HUDEP-2 (cell line): ENCODE data around the gene FNDC3B.

Source experiments
- DNase-seq, 76 experiments: peaks; one replicate each; lab custom pipeline; 2025; ENCODE audit not compliant: unreplicated experiment in 76 of 76; lab: John Stamatoyannopoulos, UW

Gene FNDC3B

DNA sequence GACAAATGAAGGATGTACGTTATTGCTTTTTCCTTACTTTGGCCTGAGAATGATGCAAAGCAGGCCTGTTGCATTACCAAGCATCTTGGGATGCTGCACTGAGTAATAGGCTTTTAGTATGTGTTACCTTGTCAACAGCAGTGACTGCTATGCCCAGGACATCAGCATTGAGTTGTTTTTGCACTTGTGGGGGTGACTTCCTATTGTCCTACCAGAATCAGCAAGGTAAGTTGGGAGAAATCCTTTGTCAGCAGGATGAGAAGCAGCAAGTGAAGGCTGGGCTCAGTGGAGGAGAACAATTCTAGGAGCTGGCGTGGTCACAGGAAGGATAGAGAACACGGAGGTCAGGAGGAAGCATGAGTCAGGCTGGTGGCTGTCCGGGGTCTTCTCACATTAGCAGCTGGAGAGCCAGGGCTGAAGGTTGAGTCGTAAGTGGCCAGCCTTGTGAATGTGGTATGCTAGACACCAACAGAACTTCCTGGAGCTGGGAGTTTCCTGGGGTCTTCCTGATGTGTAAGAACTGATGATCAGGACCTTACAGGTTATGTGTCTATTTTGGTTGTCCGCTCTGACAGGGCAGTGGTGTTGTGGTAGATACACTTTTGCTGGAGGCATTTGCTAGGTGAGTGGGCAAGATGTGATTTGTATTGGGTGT, 142.7 kb downstream of the FNDC3B start:
- no peak for DNase-seq

DNA sequence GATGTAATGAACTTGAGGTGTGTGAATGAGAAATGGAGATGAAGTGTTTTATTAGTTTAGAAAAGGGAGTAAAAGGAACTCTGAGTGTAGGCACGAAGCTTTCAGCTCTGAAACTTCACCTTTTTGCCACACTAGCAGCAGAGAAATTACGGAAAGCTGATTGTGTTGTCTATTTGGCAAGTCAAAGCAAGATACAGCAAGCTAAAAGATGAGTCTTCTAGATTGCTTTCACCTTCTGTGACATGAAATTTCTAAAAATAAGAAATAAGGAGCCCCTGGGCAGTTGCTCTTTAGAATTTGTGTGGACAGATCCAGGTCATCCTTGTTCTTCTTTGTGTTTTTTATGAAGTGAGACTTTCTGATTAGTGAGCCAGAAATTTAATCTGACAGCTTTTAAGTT, 143.4 kb downstream of the FNDC3B start:
- DNase-seq = no peak

DNA sequence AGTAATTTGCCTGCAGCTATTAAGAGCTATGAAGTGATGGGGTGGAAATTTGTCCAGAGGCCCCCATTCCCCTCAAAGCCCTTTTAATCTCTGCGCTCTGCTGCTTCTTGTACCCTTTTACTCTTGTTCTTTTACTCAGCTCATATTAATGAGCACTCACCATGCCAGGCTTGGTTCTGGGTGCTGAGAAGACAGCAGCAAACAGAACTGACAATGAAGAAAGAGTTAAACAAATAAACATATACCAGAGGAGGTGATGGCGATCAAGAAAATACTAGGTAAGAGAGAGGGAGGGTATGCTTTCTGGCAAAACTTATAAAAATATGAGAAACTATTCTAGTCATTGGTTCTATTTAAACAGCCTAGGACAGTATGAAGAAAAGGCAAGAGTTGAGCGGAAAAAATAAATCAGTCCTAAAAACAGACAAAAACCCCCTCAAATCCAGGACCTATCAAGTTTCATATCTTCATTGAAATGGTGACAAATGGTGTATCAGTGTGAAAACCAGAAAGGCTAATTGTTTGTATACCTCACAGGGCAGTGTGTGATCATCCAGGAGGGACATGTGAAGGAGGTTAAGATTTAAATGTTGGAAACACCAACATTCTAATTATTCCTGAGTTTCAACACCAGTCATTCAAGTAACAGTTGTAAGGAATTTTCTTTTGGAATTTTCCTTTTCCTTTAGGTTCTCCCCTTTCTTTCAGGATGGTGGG, 144.9 kb downstream of the FNDC3B start:
- DNase-seq = no peak

DNA sequence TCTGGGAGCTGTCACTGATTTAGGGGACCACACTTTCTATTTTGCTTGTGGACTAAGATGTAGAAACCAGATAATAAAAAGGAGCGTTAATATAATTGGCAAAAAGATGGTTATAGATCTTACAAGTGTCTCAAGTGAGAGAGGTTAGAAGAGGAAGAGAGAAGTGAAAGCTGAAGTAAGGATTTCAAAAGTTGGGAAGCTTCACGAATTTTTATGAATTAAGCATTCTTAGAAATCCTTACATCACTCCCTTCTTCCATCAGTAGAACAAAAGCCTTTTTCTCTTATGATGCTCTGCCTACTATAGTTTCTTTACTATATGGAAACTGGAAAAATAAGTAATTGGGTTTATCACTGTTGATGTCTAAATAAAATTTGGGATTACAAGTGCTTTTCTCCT, 146.5 kb downstream of the FNDC3B start:
- DNase-seq = no peak

DNA sequence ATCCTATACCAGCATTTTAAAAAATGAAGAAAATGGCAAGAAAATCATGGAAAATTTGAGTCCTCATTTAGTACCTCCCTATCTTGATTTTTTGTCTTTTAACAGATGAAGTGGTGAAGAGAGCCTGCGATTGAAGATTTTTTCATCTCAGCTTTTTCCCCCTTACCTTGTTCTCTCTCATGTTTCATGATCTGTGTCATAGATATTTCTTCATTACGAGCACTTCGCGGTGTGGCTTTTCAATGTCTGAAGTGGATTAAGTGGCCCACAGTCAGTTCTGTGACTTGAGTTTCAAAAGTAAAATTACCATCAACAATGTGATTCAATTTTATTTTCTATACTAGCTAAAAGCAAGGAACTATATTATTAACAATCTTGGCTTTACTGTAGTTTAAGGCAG, 147.2 kb downstream of the FNDC3B start:
- no peak for DNase-seq

DNA sequence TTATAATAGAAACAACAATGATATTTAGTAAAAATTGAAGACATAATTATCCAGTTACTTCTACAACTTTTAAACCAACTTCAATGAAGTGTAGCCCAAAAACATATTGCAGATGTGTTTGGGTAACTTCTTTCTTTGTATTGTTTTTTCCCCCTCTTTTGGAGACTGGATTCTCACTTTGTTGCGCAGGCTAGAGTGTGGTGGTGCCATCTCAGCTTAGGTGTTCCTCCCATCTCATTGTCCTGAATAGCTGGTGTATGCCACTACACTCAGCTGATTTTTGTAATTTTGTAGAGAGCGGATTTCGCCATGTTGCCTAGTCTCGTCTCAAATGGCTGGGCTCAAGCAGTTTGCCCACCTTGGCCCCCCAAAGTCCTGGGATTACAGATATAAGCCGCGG, 148.1 kb downstream of the FNDC3B start:
- DNase-seq = no peak

DNA sequence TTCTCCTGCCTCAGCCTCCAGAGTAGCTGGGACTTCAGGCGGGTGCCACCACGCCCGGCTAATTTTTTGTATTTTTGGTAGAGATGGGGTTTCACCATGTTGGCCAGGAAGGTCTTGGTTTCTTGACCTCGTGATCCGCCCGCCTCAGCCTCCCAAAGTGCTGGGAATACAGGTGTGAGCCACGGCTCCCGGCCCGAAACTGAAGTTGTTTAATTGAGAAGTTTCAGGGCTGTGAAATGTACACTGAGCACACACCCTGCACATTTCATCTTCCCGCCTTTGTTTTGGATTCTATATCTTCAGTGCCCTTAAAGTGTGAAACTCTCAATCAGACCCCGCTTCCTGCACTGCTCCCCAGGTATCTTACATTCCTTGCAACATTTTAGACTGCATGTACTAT, 149.1 kb downstream of the FNDC3B start:
- no peak for DNase-seq

DNA sequence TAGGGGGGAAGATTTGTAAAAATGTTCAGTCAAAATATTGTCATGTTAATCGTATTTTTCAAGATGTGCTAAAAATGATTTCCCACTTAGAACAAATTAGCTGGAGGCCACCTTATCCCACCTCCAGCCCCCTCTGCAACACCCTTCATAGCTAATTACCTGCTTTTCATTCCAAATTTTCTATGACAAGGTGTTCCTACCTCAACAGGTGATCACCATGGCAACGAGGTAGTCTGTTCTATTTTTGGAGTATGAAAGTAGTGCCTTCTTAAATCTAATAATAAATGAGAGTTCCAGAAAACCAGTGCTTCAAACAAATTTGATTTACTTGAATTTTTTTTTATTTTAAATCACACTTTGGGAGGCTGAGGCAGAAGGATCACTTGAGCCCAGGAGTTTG, 149.8 kb downstream of the FNDC3B start:
- DNase-seq = no peak

DNA sequence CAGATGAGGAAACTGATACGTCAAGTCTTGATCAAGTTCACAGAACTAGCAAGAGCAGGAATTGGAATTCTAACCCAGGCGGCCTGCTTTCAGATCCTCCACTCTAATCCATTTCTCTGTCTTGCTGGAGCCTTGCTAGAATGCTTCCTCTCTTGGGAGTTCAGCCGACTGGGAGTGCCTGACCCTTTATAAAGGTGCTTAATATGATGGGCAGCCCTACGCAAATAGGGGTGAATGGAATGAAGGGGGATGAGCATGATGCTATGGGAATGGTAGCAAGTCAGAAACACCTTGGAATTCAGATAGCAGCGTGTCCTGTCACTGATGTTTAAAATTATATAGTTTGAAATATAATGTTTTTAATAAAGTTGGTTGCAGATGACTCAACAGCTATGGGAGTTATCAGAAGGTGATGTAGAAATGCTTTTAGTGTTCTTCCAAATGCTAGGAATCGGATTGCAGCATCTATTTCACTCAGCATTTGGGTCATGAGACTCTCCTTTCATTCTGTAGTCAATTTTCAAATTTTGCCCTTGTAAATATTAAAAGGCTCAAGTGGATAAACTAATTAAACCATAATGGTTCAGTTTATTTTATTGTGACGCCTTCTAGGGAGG, 150.7 kb downstream of the FNDC3B start:
- DNase-seq = no peak

DNA sequence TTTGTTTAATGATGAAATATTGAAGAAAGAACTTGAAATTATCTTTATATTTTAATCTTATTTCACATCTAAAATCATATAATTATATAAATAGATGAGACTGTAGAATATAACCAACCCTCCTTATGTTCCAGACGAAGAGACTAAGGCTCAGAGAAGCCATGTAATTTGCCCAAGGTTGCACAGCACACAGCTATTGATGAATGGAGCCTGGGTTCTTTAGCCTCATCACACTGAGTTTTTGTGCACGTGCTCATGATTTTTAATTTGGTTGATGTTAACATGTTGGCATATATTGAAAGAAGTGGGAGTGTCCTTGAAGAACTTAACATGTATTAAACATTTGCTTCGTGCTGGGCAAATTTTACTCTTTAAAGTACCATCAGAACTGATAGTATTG, 151.6 kb downstream of the FNDC3B start:
- no peak for DNase-seq

DNA sequence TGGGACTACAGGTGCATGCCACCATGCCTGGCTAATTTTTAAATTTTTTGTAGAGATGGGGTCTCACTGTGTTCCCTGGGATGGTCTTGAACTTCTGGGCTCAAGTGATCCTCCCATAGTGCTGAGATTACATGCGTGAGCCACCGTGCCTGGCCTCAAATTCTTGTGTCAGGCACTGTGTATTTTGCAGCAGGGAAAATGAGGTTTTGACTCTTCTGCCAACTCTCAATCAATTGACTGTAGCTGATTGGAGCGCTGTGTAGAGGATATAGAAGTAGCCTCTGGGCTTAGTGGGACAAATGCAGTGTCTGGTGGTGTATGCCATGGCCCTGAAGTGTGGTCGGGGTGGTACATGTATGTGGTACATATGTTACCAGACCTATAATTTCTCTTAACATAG, 152.3 kb downstream of the FNDC3B start:
- no peak for DNase-seq

DNA sequence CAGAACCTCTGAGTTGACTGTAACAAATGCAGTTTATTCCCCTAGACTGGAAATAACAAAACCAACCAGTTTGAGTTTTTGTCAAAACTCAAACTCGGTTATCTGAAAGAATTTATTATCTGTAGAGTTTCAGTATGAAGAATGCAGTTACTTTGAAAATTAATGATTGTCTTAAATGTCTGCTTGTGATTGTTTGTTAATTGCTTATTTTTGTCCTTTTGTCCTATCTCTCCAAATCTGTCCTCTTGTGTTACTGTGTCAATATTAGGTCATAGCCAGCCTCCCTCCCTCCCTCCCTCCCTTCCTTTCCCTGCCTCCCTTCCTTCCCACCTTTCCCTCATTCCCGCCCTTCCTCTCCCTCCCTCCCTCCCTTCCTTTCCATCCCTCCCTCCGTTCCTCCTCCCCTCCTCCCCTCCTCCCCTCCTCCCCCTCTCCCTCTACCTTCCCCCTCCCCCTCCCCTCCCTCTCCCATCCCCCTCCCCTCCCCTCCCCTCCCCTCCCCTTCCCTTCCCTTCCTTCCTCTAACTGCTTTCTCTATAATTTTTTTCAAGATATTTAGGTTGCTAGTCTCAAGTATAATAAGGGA, 153.5 kb downstream of the FNDC3B start:
- no peak for DNase-seq

DNA sequence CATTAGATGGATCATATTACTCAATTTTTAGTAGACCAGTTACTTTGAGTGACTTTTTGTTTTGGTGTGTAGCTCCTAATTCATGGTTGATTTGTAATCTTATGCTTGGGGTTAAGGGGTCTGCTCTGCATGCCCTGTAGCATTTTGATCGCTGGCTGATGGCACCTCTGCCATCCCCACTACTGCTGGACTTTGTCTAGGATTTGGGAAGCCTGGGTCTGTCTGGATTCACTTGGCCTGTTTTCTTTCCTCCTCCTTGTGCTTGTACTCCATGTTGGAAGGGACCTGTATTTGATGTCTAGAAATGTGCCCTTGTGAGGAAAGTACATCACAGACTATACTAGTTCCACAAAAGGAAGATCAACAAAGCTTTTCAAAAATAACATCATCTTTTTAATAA, 154.1 kb downstream of the FNDC3B start:
- DNase-seq = no peak

DNA sequence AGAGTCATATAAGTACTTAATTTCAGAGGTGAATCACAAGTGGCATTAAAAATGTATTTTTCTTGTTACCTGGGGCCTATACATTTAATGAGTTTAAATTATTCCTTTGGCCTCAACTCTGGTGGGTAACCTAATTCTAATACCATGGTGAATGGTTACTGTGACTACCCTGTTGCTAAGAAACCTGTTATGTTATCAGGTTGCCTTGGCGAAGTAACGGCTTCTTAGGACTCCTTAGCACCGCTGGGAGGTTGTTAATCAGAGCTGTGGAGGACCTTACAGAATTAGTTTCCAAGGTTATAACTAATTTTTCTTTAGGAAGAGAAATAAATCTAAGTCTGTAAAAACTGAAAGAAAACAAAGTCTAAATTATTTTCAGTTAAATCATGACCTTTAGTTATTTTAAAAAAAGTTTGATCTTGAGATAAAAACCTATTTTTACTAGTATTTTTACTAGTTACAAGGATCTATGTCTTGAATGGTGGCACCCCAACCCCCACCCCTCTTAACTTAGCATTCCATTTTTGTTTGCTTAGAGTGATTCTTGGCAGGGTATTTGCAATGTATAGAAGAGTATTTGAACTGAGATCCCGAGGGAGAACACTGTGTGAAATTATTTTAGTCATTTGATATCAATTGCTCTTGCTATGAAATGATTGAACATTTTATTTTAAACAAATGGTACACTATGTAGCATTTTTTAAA, 155.5 kb downstream of the FNDC3B start:
- DNase-seq = peak in 4 of 76 experiments; percentile 6 to 19 (median 10)

DNA sequence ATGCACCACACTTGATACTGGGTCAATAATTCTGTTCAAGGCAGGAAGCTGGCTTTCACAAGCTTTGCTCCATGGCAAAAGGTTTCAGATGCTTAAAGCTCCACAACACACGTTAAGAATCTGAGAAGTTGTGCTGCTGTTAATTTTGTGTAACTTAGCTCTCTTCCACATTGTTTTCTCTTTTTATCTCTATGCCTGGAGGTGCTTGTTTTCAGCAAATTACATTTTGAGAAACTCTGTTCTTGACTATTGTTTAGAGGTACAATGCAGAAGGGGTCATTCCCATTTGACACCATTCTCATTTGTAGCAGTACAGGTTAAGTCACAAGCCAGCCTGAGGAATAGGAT, 156.0 kb downstream of the FNDC3B start:
- DNase-seq = no peak

DNA sequence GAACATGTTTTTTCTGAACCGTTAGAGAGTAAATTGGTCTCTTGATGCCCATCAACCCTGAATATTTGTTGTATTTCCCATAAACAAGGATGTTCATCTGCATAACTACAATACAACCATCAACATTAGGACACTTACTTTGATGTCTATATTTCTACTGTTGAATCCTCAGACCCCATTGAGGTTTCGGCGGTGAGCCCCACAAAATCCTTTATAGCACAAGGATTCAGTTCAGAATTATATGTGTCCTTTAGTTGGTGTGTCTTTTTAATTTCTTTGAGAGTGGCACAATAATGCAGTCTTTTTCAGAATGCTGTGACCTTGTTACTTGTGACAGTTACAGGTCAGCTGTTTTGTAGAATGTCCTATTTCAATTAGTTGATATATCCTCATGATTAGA, 158.0 kb downstream of the FNDC3B start:
- no peak for DNase-seq

DNA sequence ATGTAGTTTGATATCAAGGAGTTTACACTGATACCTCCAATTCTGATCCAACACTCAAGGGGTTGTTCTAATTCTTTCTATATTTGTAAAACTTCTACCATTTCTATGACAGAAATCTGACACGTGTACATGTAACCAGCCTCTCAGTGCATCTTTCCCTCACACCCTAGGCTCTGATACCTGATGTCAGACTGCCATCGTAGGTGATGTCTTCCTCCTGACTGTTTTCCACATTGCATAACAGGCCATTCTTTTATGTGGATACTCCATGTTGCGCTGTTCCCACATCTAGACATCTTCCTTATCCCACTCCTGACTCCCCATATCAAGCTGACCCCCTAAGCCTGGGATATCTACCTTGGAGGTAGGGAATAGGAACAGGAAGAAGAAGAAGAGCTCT, 159.1 kb downstream of the FNDC3B start:
- no peak for DNase-seq

DNA sequence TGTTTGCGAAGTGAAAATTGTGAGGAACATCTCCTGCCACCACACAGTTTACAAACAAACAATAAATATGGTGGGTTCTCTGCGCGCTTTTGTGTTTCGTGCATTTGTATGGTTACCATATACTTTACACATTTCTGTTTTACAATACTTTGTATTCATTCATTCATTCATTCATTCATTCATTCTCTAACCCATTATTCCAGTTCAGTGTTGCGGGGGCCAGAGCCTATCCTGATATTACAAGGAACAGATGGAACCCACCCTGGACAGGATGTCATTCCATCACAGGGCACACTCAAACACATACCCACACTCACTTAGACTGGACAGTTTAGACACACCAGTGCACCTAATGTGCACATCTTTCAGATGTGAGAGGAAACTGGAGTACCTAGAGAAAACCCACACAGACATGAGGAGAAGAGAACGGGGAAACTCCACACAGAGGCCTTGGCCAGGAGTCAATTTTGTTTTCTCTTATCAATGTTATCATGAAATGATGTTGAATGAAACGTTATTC, 160.5 kb downstream of the FNDC3B start:
- peak in 18 of 76 experiments; percentile 3 to 46 (median 20) for DNase-seq

DNA sequence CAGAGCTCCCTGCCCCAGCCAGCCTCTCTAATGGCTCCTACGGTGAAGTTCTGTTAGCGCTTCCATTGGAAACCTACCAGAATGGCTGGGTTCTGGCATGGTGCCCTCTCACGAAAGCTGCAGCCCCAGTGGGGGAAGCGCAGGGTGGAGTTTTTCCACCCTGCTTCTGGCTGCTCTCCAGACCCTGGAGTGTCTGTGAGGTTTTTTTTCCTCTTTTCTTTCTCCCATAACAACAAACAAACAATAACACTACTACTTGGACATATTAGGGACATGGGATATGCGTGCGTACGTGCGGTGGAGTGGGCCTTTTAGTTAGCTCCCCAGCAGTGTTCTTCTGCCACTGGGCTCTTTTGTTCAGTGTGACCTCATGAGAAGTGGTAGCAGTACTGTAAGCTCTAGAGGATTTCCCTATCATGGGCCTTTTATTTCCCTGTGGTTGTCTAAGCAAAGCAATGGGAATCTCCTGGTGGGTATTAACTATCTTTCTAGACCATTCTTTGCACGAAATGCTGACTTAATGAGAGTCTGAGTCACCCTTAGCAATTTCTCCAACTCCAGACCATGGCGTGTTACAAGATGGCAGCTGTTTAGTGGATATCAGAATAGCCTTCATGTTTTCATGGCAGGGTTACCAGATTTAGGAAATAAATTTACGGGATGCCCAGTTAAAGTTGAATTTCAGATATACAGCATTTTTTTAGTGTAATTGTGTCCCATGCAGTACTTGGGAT, 161.9 kb downstream of the FNDC3B start:
- peak; percentile 10 to 88 (median 76) for DNase-seq

DNA sequence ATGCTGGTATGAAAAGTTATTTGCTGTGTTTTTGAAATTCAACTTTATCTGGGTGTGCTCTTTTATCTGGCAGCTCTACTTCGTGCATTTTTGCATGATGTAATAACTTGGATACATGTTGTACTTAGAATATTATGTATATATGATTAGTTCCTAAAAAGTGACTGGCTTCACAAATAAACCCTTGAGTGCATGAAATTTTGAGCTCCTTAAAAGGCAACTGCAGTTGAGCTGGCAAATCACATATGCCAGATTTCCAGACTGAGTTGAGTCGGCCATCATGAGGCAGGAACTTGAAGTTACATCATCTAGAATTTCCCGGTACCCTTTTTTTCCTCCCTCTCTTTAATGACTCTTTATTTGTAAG, 162.5 kb downstream of the FNDC3B start:
- no peak for DNase-seq
